Mononuclear cell (primary cell): Measurements from ENCODE around the gene PLA2G4A. TPM values are rescaled to one million over a fixed set of nuclear protein-coding genes. Genes with fewer than 3 reads are reported as not detected.

Source experiments
- H3K27me3 ChIP-seq: 2 replicates; pipeline ENCODE4 v1.6.0; 2011; ENCODE audit warnings: low read length, control low read depth; ENCODE audit not compliant: insufficient read depth
- H3K4me1 ChIP-seq: 2 replicates; pipeline ENCODE4 v1.5.1; 2011; ENCODE audit warnings: mild to moderate bottlenecking, low read length, control low read depth; ENCODE audit not compliant: insufficient read depth
- H3K4me3 ChIP-seq: 2 replicates; pipeline ENCODE4 v1.5.1; 2011; ENCODE audit warnings: mild to moderate bottlenecking, low read length, moderate library complexity
- H3K9me3 ChIP-seq: 2 replicates; pipeline ENCODE4 v1.5.1; 2011; ENCODE audit warnings: low read depth, mild to moderate bottlenecking, control low read depth, low read length
- total RNA-seq: library from RNA; depleted of rRNA; stranded (reverse); fragments of >200 nt; gene quantifications from one replicate; pipeline ENCODE4 v1.2.3, GENCODE V29; 2012

PLA2G4A gene
- total RNA-seq, 1 donor, result 2.2 TPM

- Histone ChIP-seq H3K27me3 (no peaks in the 10 kb centered on the region), H3K4me3 (no peak overlapping the region), H3K4me1 (no peaks in the 10 kb centered on the region), H3K9me3 (no peaks in the 10 kb centered on the region)
Measured at GRCh38 chr1:186811892-186812291, 16.9 kb upstream of the PLA2G4A start.

GRCh38 chr1:186812570-186812969 is 16.2 kb upstream of the PLA2G4A start:
- H3K27me3 ChIP-seq, result no peaks in the 10 kb centered on the region
- H3K4me1 ChIP-seq, result no peaks in the 10 kb centered on the region
- no peak overlapping the region for H3K4me3 ChIP-seq
- H3K9me3 ChIP-seq, result no peaks in the 10 kb centered on the region

- Histone ChIP-seq H3K4me1 (peaks cover 6% of the 10 kb centered on the region), H3K4me3 (no peak overlapping the region), H3K9me3 (no peaks in the 10 kb centered on the region), H3K27me3 (no peaks in the 10 kb centered on the region)
Measured at GRCh38 chr1:186813420-186813819, 15.3 kb upstream of the PLA2G4A start.

GRCh38 chr1:186819126-186819525 is 9.6 kb upstream of the PLA2G4A start:
- H3K4me3 ChIP-seq, result no peak overlapping the region
- H3K4me1 ChIP-seq, result peaks cover 13% of the 10 kb centered on the region
- no peaks in the 10 kb centered on the region for H3K9me3 ChIP-seq
- no peaks in the 10 kb centered on the region for H3K27me3 ChIP-seq

GRCh38 chr1:186819563-186819962 is 9.2 kb upstream of the PLA2G4A start:
- H3K27me3 ChIP-seq, result no peaks in the 10 kb centered on the region
- H3K4me1 ChIP-seq, result peaks cover 13% of the 10 kb centered on the region
- no peak overlapping the region for H3K4me3 ChIP-seq
- no peaks in the 10 kb centered on the region for H3K9me3 ChIP-seq

GRCh38 chr1:186829686-186830587 is 1.2 kb downstream of the PLA2G4A start:
- peaks cover 3% of the 10 kb centered on the region for H3K4me1 ChIP-seq
- H3K4me3 ChIP-seq, result peak overlapping the region; percentile 89
- no peaks in the 10 kb centered on the region for H3K9me3 ChIP-seq
- no peaks in the 10 kb centered on the region for H3K27me3 ChIP-seq

GRCh38 chr1:186831168-186831567 is 2.4 kb downstream of the PLA2G4A start:
- H3K4me1 ChIP-seq, result peaks cover 3% of the 10 kb centered on the region
- H3K4me3 ChIP-seq, result no peak overlapping the region
- H3K27me3 ChIP-seq, result no peaks in the 10 kb centered on the region
- no peaks in the 10 kb centered on the region for H3K9me3 ChIP-seq

- Histone ChIP-seq H3K4me1 (peaks cover 31% of the 10 kb centered on the region), H3K27me3 (no peaks in the 10 kb centered on the region), H3K4me3 (no peak overlapping the region), H3K9me3 (no peaks in the 10 kb centered on the region)
Measured at GRCh38 chr1:186834399-186834958, 5.7 kb downstream of the PLA2G4A start.

- no peaks in the 10 kb centered on the region for H3K9me3 ChIP-seq
- H3K4me3 ChIP-seq, result no peak overlapping the region
- H3K4me1 ChIP-seq, result peaks cover 40% of the 10 kb centered on the region
- no peaks in the 10 kb centered on the region for H3K27me3 ChIP-seq
Measured at GRCh38 chr1:186835448-186835847, 6.7 kb downstream of the PLA2G4A start.

GRCh38 chr1:186837806-186838205 is 9.1 kb downstream of the PLA2G4A start:
- Histone ChIP-seq H3K4me1 (peaks cover 37% of the 10 kb centered on the region), H3K27me3 (no peaks in the 10 kb centered on the region), H3K9me3 (no peaks in the 10 kb centered on the region), H3K4me3 (no peak overlapping the region)

GRCh38 chr1:186838380-186839040 is 9.8 kb downstream of the PLA2G4A start:
- Histone ChIP-seq H3K27me3 (no peaks in the 10 kb centered on the region), H3K4me3 (no peak overlapping the region), H3K9me3 (no peaks in the 10 kb centered on the region), H3K4me1 (peaks cover 37% of the 10 kb centered on the region)

- Histone ChIP-seq H3K9me3 (no peaks in the 10 kb centered on the region), H3K4me3 (no peak overlapping the region), H3K27me3 (no peaks in the 10 kb centered on the region), H3K4me1 (peaks cover 37% of the 10 kb centered on the region)
Measured at GRCh38 chr1:186839041-186839400, 10.3 kb downstream of the PLA2G4A start.

GRCh38 chr1:186841599-186841998 is 12.8 kb downstream of the PLA2G4A start:
- no peak overlapping the region for H3K4me3 ChIP-seq
- no peaks in the 10 kb centered on the region for H3K27me3 ChIP-seq
- H3K9me3 ChIP-seq, result no peaks in the 10 kb centered on the region
- H3K4me1 ChIP-seq, result peaks cover 47% of the 10 kb centered on the region

GRCh38 chr1:186842547-186842946 is 13.8 kb downstream of the PLA2G4A start:
- Histone ChIP-seq H3K4me3 (no peak overlapping the region), H3K27me3 (no peaks in the 10 kb centered on the region), H3K4me1 (peaks cover 39% of the 10 kb centered on the region), H3K9me3 (no peaks in the 10 kb centered on the region)

- peaks cover 39% of the 10 kb centered on the region for H3K4me1 ChIP-seq
- no peak overlapping the region for H3K4me3 ChIP-seq
- H3K27me3 ChIP-seq, result no peaks in the 10 kb centered on the region
- no peaks in the 10 kb centered on the region for H3K9me3 ChIP-seq
Measured at GRCh38 chr1:186843226-186843625, 14.5 kb downstream of the PLA2G4A start.
